Upper lobe of right lung (tissue), 1 donor: ENCODE measurements around the gene KLK4. TPM values are rescaled to one million over a fixed set of nuclear protein-coding genes. Genes with fewer than 3 reads are reported as not detected.
A peak's percentile ranks its signal among the peaks of the same experiment; 100 is the strongest.

ENCODE experiments used
- ATAC-seq: fragments of 200-7000 bp; cut with Tn5 transposase; one replicate; pipeline ENCODE4 v1.9.1; 2020; ENCODE audit warnings: mild to moderate bottlenecking, moderate library complexity
- DNase-seq: peaks from one replicate; pipeline ENCODE4 v3.0.0-alpha.2; 2020
- H3K27ac ChIP-seq: fragments of 200-600 bp; one replicate; pipeline ENCODE4 v1.8.0; 2022
- H3K27me3 ChIP-seq: fragments of 200-600 bp; one replicate; pipeline ENCODE4 v1.8.0; 2022; ENCODE audit warnings: mild to moderate bottlenecking
- H3K36me3 ChIP-seq: fragments of 200-600 bp; one replicate; pipeline ENCODE4 v1.8.0; 2022
- H3K4me1 ChIP-seq: fragments of 200-600 bp; one replicate; pipeline ENCODE4 v1.8.0; 2022
- H3K4me3 ChIP-seq: fragments of 200-600 bp; one replicate; pipeline ENCODE4 v1.8.0; 2022; ENCODE audit warnings: mild to moderate bottlenecking
- H3K9me3 ChIP-seq: fragments of 200-600 bp; one replicate; pipeline ENCODE4 v1.8.0; 2022
- CTCF ChIP-seq: fragments of 200-600 bp; IDR thresholded peaks from one replicate; pipeline ENCODE4 v1.8.0; 2022; ENCODE audit warnings: antibody characterized with exemption
- intact Hi-C: fragments of 100-400 bp; cut with DNase I; formaldehyde crosslinking; loops from one replicate; pipeline ENCODE4 v1.11.0; 2022
- total RNA-seq: library from RNA; stranded (reverse); fragmentation: NEBNext Ultra II Directional; extraction: Animal tissue kit (Norgen Biotek cat#: 25700); gene quantifications from one replicate; pipeline ENCODE4 v1.2.1, GENCODE V29; 2021
- donor health status: DM: no; HTN: yes; CAD: no; lungs with severe emphysema.

KLK4 gene
- total RNA-seq, 1 donor from 2014 or later = not detected

DNA sequence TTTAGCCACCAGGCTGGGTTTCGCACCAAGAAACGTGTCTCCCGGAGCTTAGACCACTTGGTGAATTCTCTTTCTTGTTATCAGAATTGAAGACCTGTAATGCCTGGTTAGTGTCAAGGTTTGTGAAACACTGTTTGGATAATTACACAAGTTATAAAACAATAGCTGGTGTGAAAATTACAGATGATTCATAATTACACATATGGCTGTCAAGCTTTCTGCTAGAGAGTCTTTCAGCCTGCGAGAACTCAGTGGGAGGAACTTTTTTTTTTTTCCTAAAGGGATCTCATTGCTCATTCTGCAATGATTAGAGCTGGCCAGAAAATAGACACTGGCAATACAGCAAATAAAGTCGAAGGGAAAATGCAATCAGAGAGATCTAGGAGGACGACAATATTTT lies 13.4 kb upstream of the KLK4 start:
- intact Hi-C loops = no loop called here
- Histone ChIP-seq H3K36me3 (no peaks in the 10 kb centered on the region), H3K4me1 (no peaks in the 10 kb centered on the region), H3K27me3 (peaks cover 53% of the 10 kb centered on the region), H3K4me3 (no peak overlapping the region), H3K27ac (no peak overlapping the region), H3K9me3 (no peaks in the 10 kb centered on the region)
- ATAC-seq (no peak), DNase-seq (no peak)
- TF ChIP-seq CTCF = no peak

DNA sequence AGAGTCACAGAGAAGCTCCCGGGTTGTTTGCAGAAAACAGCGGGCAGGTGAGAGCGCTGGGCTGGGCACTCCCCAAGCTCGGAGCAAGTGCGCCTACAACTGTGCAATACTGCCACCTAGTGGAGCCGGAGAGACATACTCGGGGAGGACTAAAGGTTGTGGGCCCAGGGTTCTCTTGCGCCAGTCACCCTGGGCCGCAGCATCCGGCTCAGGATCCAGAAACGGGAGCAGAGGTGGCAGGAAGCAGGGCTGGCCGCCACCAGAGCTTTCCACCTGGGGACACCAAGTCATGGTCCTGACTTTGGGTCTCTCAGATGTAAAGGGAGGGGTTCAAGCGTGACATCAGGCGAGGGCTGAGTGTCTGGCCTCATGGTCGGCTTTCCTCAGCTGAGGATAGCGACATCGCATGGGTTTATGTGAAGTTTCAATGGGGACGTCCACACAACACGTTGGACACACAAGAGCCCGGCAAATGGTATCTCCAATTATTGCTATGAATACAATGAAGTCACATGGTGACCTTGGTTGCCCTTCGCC lies 11.2 kb upstream of the KLK4 start:
- ATAC-seq = peak; percentile 99
- intact Hi-C loops = no loop called here
- peak; percentile 89 for TF ChIP-seq CTCF
- Histone ChIP-seq H3K4me1 (no peaks in the 10 kb centered on the region), H3K4me3 (no peak overlapping the region), H3K9me3 (no peaks in the 10 kb centered on the region), H3K27ac (no peak overlapping the region), H3K36me3 (no peaks in the 10 kb centered on the region), H3K27me3 (peaks cover 45% of the 10 kb centered on the region)
- peak; percentile 77 for DNase-seq

GRCh38 chr19:50921426-50922316 lies 10.5 kb upstream of the KLK4 start:
- no peaks in the 10 kb centered on the region for H3K36me3 ChIP-seq
- H3K9me3 ChIP-seq = no peaks in the 10 kb centered on the region
- H3K4me3 ChIP-seq = no peak overlapping the region
- no peak for DNase-seq
- no peaks in the 10 kb centered on the region for H3K4me1 ChIP-seq
- no peak overlapping the region for H3K27ac ChIP-seq
- intact Hi-C loops = no loop called here
- no peak for TF ChIP-seq CTCF
- H3K27me3 ChIP-seq = peaks cover 46% of the 10 kb centered on the region
- ATAC-seq = peak; percentile 70

DNA sequence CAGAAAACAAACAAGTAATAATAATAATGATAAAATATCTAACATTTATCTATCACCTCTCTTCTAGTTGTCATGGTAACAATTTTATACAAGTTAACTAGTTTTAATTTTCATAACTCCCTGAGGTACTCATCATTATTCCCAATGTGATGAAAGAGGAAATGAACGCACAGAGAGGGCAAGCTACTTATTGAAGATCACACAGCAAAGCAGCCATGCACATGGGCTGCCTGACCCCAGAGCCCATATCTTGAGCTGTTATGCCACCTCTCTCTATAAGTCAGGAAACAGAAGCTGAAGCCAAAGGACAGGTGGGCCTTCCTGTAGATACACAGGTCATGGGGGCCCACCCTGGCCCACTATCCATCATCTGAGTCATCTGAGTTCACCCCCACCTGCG lies 4.9 kb upstream of the KLK4 start:
- Histone ChIP-seq H3K27me3 (peaks cover 59% of the 10 kb centered on the region), H3K4me1 (no peaks in the 10 kb centered on the region), H3K9me3 (no peaks in the 10 kb centered on the region), H3K36me3 (no peaks in the 10 kb centered on the region), H3K27ac (no peak overlapping the region), H3K4me3 (no peak overlapping the region)
- intact Hi-C loops = no loop called here
- no peak for ATAC-seq
- no peak for DNase-seq
- no peak for TF ChIP-seq CTCF

GRCh38 chr19:50912727-50913716 lies 1.8 kb upstream of the KLK4 start:
- peaks cover 61% of the 10 kb centered on the region for H3K27me3 ChIP-seq
- no peak for TF ChIP-seq CTCF
- H3K27ac ChIP-seq = no peak overlapping the region
- ATAC-seq (peak; percentile 65), DNase-seq (no peak)
- H3K36me3 ChIP-seq = no peaks in the 10 kb centered on the region
- no peaks in the 10 kb centered on the region for H3K9me3 ChIP-seq
- H3K4me3 ChIP-seq = no peak overlapping the region
- H3K4me1 ChIP-seq = no peaks in the 10 kb centered on the region
- intact Hi-C loops = no loop called here
